HCT116 (cell line): ENCODE data around the gene SNX10. TPM values are rescaled to one million over a fixed set of nuclear protein-coding genes. Genes with fewer than 3 reads are reported as not detected.

Experiments
- ATAC-seq: fragments of 200-7000 bp; cut with Tn5 transposase; 2 replicates; pipeline ENCODE4 v1.9.1; 2020; ENCODE audit warnings: mild to moderate bottlenecking, moderate library complexity
- BruUV-seq: library from RNA; stranded (reverse); fragments of 400-500 nt; replicated peaks from 2 replicates; lab custom pipeline; 2021; lab: Mats Ljungman, UMichigan
- CTCF ChIA-PET: fragments of 300-600 bp; sonication (Branson Sonifier 250); formaldehyde crosslinking; loops from one replicate; lab custom pipeline; 2021; ENCODE audit warnings: antibody characterized with exemption; lab: Charles Lee
- POLR2A ChIA-PET: fragments of 300-600, 350-600 bp; sonication (Branson Sonifier 250); formaldehyde crosslinking; loops from one replicate; lab custom pipeline; 2021; ENCODE audit warnings: antibody characterized with exemption; lab: Charles Lee
- RAD21 ChIA-PET, 2 experiments: fragments of 300-600 bp; sonication (Branson Sonifier 250); formaldehyde crosslinking; loops; one replicate each; lab custom pipeline; 2023; ENCODE audit warnings: low total read pairs in 2 of 2; ENCODE audit not compliant: uncharacterized antibody in 2 of 2, unreplicated experiment in 2 of 2, low non-redundant PET in 1 of 2; lab: Charles Lee
- DNase-seq: peaks from one replicate; pipeline ENCODE4 v3.0.0-alpha.2; 2010; ENCODE audit warnings: low read depth, low spot score
- H2AFZ ChIP-seq: fragments of 200-600 bp; shearing (Covaris generic), sonication (generic); 2 replicates; pipeline ENCODE4 v1.6.1; 2017; ENCODE audit warnings: low read depth, mixed run types, mixed read lengths, antibody characterized with exemption, low read length; ENCODE audit not compliant: poor library complexity, severe bottlenecking
- H3K27ac ChIP-seq: 2 replicates; pipeline ENCODE4 v1.5.1; 2012; ENCODE audit warnings: low read depth, low read length
- H3K27me3 ChIP-seq: fragments of 200-600 bp; sonication (generic); 2 replicates; pipeline ENCODE4 v1.6.1; 2016; ENCODE audit warnings: mixed run types, low read length, mixed read lengths; ENCODE audit not compliant: insufficient read depth
- H3K36me3 ChIP-seq, 2 experiments: fragments of 200-500 bp in 1 of 2; fragments of 200-600 bp in 1 of 2; sonication (Bioruptor generic) in 1 of 2; sonication (generic) in 1 of 2; 2 replicates each; pipeline versions ENCODE4 v1.5.1 to v1.6.1; 2014 to 2016; ENCODE audit warnings: low read length in 2 of 2, inconsistent platforms in 1 of 2, mixed read lengths in 1 of 2, mixed run types in 1 of 2; ENCODE audit not compliant: insufficient read depth in 2 of 2, control insufficient read depth in 1 of 2
- H3K4me1 ChIP-seq, 2 experiments: fragments of 200-600 bp in 1 of 2; sonication (generic) in 1 of 2; 2 replicates each; pipeline versions ENCODE4 v1.5.1 to v1.6.1; 2012 to 2017; ENCODE audit warnings: low read length in 2 of 2, inconsistent platforms in 1 of 2, mild to moderate bottlenecking in 1 of 2, mixed read lengths in 1 of 2, mixed run types in 1 of 2, moderate library complexity in 1 of 2; ENCODE audit not compliant: insufficient read depth in 2 of 2, control insufficient read depth in 1 of 2
- H3K4me2 ChIP-seq: fragments of 200-600 bp; sonication (generic); 2 replicates; pipeline ENCODE4 v1.6.1; 2017; ENCODE audit warnings: mixed run types, low read length, mixed read lengths
- H3K4me3 ChIP-seq, 2 experiments: fragments of 200-600 bp in 1 of 2; sonication (generic) in 1 of 2; replicated peaks in 1 of 2; 2 replicates each; pipeline ENCODE4 v1.5.1; 2011 to 2016; ENCODE audit warnings: low read length in 2 of 2, control low read depth in 1 of 2, low read depth in 1 of 2, mild to moderate bottlenecking in 1 of 2, mixed read lengths in 1 of 2, mixed run types in 1 of 2
- H3K79me2 ChIP-seq: fragments of 200-600 bp; sonication (generic); 2 replicates; pipeline ENCODE4 v1.6.1; 2017; ENCODE audit warnings: mild to moderate bottlenecking, mixed run types, low read length, moderate library complexity, mixed read lengths; ENCODE audit not compliant: insufficient read depth
- H3K9ac ChIP-seq: fragments of 200-600 bp; sonication (generic); 2 replicates; pipeline ENCODE4 v1.6.1; 2016; ENCODE audit warnings: low read length, mixed read lengths
- H3K9me2 ChIP-seq: fragments of 200-600 bp; sonication (generic), shearing (Covaris generic); 2 replicates; pipeline ENCODE4 v1.6.1; 2017; ENCODE audit warnings: mixed run types, mild to moderate bottlenecking, moderate library complexity; ENCODE audit not compliant: insufficient read depth
- H3K9me3 ChIP-seq, 2 experiments: fragments of 200-500 bp in 1 of 2; fragments of 200-600 bp in 1 of 2; sonication (Bioruptor generic) in 1 of 2; sonication (generic) in 1 of 2; 2 replicates each; pipeline ENCODE4 v1.6.1; 2014 to 2017; ENCODE audit warnings: low read length in 2 of 2, mixed read lengths in 2 of 2, inconsistent platforms in 1 of 2, low read depth in 1 of 2, mild to moderate bottlenecking in 1 of 2, mixed run types in 1 of 2, moderate library complexity in 1 of 2; ENCODE audit not compliant: control insufficient read depth in 1 of 2, insufficient read depth in 1 of 2
- H4K20me1 ChIP-seq: fragments of 200-600 bp; sonication (generic), shearing (Covaris generic); 2 replicates; pipeline ENCODE4 v1.6.1; 2017; ENCODE audit warnings: mixed run types, mild to moderate bottlenecking, moderate library complexity; ENCODE audit not compliant: insufficient read depth
- CBX3 ChIP-seq: IDR thresholded peaks from 2 replicates; pipeline ENCODE4 v1.6.1; 2012; ENCODE audit warnings: low read depth
- EGR1 ChIP-seq: IDR thresholded peaks from 2 replicates; pipeline ENCODE4 v1.6.1; 2012; ENCODE audit warnings: low read depth
- ELF1 ChIP-seq: IDR thresholded peaks from 2 replicates; pipeline ENCODE4 v1.6.1; 2012; ENCODE audit warnings: low read depth, borderline replicate concordance
- EZH2phosphoT487 ChIP-seq: fragments of 200-600 bp; IDR thresholded peaks from 2 replicates; pipeline ENCODE4 v1.6.1; 2018; ENCODE audit warnings: antibody characterized with exemption, borderline replicate concordance
- JUND ChIP-seq: IDR thresholded peaks from 2 replicates; pipeline ENCODE4 v1.6.1; 2012
- POLR2A ChIP-seq: IDR thresholded peaks from 2 replicates; pipeline ENCODE4 v1.7.0; 2011; ENCODE audit warnings: borderline replicate concordance; ENCODE audit not compliant: insufficient read depth, insufficient read length; ENCODE audit errors: extremely low read depth
- POLR2AphosphoS5 ChIP-seq: IDR thresholded peaks from 2 replicates; pipeline ENCODE4 v1.6.1; 2011; ENCODE audit warnings: mild to moderate bottlenecking, low read depth, low read length, moderate library complexity
- RAD21 ChIP-seq: IDR thresholded peaks from 2 replicates; pipeline ENCODE4 v1.6.1; 2012; ENCODE audit warnings: low read depth, mild to moderate bottlenecking
- SRF ChIP-seq: IDR thresholded peaks from 2 replicates; pipeline ENCODE4 v1.6.1; 2012; ENCODE audit warnings: low read depth
- TCF7L2 ChIP-seq: IDR thresholded peaks from 2 replicates; pipeline ENCODE4 v1.7.0; 2011; ENCODE audit warnings: borderline replicate concordance, inconsistent platforms; ENCODE audit not compliant: insufficient read depth, insufficient read length; ENCODE audit errors: extremely low read depth
- YY1 ChIP-seq: IDR thresholded peaks from 2 replicates; pipeline ENCODE4 v1.6.1; 2011; ENCODE audit warnings: low read length, low read depth, moderate library complexity, mild to moderate bottlenecking; ENCODE audit not compliant: insufficient replicate concordance; ENCODE audit errors: extremely low read depth
- ZFX ChIP-seq: fragments of 450-650 bp; IDR thresholded peaks from 2 replicates; pipeline ENCODE4 v1.6.1; 2017
- ZNF274 ChIP-seq: fragments of 200-500 bp; sonication (Bioruptor generic); IDR thresholded peaks from 2 replicates; pipeline ENCODE4 v1.6.1; 2014; ENCODE audit warnings: mild to moderate bottlenecking, low read depth, low read length, inconsistent platforms
- intact Hi-C: fragments of 100-400 bp; cut with micrococcal nuclease; formaldehyde crosslinking; loops from 2 replicates; pipeline ENCODE4 v1.10.0; 2022
- total RNA-seq: library from RNA; stranded (reverse); gene quantifications from one replicate; pipeline ENCODE4 v1.2.1, GENCODE V29; 2021; ENCODE audit not compliant: unreplicated experiment
- TF ChIP-seq, protein P1 (sequence below): IDR thresholded peaks from 2 replicates; pipeline ENCODE4 v1.6.1; 2012
- TF ChIP-seq, protein P2 (sequence below): IDR thresholded peaks from 2 replicates; pipeline ENCODE4 v1.6.1; 2011; ENCODE audit warnings: mild to moderate bottlenecking, low read length, moderate library complexity; ENCODE audit not compliant: insufficient replicate concordance; ENCODE audit errors: extremely low read depth

The SNX10 gene
- total RNA-seq, 1 experiment from 2014 or later: 26.9 TPM

DNA sequence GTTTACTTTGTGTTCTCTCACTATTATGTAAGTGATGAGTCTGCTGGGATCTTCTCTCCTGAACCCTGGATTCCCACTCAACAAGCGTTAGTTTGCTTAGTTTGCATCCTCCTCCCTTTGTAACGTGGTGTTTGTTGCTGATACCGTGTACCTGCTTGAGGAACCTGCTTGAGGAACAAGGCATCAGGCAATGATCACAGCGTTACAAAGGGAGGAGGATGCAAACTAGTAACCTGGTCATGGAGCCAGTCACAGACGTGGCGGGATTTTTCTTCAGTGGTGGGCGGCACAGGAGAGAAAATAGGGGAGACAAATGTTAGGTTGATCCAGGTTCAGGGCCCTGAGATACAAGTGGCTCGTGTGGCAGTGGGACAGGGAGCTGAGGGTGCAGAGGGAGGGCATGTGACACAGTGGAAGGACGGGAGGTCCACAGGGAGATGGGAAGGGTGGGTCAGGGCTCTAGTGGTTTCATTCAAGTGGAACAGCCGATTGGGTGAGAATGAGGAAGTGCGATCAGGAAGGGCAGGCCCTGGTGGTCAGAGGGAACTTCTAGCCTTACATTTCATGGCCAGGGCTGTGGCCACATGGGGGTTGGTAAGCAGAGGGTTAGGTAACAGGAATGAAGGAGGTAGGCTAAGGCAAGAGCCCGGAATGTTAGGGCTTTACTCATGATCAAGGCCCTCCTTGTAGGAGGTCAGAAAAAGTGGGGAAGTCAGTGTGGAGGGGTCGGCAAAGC is 38.0 kb downstream of the SNX10 start:
- H3K9ac ChIP-seq: no peak overlapping the region
- no peak for TF ChIP-seq POLR2AphosphoS5
- TF ChIP-seq, protein P1, sequence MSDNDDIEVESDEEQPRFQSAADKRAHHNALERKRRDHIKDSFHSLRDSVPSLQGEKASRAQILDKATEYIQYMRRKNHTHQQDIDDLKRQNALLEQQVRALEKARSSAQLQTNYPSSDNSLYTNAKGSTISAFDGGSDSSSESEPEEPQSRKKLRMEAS: no peak
- TF ChIP-seq ZFX: no peak
- TF ChIP-seq, protein P2, sequence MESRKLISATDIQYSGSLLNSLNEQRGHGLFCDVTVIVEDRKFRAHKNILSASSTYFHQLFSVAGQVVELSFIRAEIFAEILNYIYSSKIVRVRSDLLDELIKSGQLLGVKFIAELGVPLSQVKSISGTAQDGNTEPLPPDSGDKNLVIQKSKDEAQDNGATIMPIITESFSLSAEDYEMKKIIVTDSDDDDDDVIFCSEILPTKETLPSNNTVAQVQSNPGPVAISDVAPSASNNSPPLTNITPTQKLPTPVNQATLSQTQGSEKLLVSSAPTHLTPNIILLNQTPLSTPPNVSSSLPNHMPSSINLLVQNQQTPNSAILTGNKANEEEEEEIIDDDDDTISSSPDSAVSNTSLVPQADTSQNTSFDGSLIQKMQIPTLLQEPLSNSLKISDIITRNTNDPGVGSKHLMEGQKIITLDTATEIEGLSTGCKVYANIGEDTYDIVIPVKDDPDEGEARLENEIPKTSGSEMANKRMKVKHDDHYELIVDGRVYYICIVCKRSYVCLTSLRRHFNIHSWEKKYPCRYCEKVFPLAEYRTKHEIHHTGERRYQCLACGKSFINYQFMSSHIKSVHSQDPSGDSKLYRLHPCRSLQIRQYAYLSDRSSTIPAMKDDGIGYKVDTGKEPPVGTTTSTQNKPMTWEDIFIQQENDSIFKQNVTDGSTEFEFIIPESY: no peak
- no peak for TF ChIP-seq SRF
- TF ChIP-seq RAD21: no peak
- no peak for TF ChIP-seq TCF7L2
- TF ChIP-seq POLR2A: no peak
- no peak for TF ChIP-seq EGR1
- no peak for TF ChIP-seq JUND
- TF ChIP-seq ZNF274: no peak
- TF ChIP-seq CBX3: no peak
- TF ChIP-seq YY1: no peak
- no peak for TF ChIP-seq ELF1
- no peak for TF ChIP-seq EZH2phosphoT487
- no peaks in the 10 kb centered on the region for H4K20me1 ChIP-seq
- ChIA-PET RAD21 (no interaction called here), CTCF (no interaction called here), POLR2A (no interaction called here)
- no peaks in the 10 kb centered on the region for H3K9me3 ChIP-seq
- no peaks in the 10 kb centered on the region for H3K79me2 ChIP-seq
- no peak overlapping the region for H2AFZ ChIP-seq
- intact Hi-C loops: no loop called here
- ATAC-seq: no peak
- H3K27me3 ChIP-seq: no peaks in the 10 kb centered on the region
- no peak overlapping the region for H3K4me3 ChIP-seq
- no peak overlapping the region for H3K27ac ChIP-seq
- no peak overlapping the region for H3K4me2 ChIP-seq
- no peaks in the 10 kb centered on the region; a peak in 1 of 4 replicates for H3K4me1 ChIP-seq
- no TSS peak for BruUV-seq
- H3K36me3 ChIP-seq: no peaks in the 10 kb centered on the region
- DNase-seq: no peak
- H3K9me2 ChIP-seq: no peaks in the 10 kb centered on the region
